ENCODE data around the gene ETV2.
"Not testable (repeated sequence)": the region's sequence is repeated elsewhere in the genome, so short reads cannot be mapped to it uniquely, and the experiment has no call there.

Gene ETV2

DNA sequence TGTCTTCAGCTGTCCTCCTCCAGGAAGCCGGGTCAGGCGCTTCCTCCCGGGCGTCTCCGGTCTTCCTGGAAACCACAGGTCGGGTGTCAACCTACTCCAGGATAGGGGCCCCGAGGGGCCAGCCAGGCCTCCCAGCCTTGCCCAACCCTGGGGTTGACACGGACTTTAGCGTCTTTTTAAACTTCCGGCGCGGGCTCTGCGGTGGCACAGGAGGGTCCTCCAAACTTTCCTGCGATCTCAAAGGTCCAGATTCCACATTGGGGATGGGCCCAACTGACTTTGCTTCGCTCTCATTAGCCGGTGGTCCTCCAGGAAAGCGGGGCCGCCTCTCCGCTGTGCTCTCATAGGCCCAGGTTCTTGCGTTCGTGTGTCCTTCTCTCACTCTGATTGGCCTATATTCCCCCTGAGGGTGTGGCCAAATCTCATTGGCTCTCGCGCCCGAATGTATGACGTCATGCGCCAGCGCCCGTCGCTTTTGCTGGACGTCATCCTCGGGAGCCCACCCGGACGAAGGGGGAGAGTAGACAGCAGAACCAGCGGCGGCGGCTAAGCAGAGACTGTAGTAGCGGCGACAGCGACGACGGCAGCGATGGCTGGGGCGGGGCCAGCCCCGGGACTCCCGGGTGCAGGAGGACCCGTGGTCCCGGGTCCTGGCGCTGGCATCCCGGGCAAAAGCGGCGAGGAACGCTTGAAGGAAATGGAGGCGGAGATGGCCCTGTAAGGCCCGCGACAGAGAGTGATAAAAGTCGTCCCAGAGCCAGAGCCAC, 12.8 kb upstream of the ETV2 start, which contains the start of gene RBM42:
TSS of gene RBM42 (plus strand) at position 472 of the 767 bp plus-strand sequence. CDS start at position 590, 118 bp downstream.
- DNase-seq (ENCODE audit: low read depth) = peak; percentile 99

DNA sequence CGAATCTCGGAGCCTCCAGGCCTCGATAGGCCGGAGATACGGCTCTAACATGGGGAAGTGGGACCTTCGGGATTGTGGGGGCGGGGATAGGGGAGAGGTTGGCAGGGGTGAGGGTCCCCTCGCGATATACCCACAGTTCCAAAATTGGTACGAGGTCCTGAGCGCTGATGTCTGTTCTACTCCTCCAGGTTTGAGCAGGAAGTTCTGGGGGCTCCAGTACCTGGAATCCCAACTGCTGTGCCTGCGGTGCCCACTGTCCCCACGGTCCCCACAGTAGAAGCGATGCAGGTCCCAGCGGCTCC, 12.3 kb upstream of the ETV2 start:
- no peak for DNase-seq (ENCODE audit: low read depth)

DNA sequence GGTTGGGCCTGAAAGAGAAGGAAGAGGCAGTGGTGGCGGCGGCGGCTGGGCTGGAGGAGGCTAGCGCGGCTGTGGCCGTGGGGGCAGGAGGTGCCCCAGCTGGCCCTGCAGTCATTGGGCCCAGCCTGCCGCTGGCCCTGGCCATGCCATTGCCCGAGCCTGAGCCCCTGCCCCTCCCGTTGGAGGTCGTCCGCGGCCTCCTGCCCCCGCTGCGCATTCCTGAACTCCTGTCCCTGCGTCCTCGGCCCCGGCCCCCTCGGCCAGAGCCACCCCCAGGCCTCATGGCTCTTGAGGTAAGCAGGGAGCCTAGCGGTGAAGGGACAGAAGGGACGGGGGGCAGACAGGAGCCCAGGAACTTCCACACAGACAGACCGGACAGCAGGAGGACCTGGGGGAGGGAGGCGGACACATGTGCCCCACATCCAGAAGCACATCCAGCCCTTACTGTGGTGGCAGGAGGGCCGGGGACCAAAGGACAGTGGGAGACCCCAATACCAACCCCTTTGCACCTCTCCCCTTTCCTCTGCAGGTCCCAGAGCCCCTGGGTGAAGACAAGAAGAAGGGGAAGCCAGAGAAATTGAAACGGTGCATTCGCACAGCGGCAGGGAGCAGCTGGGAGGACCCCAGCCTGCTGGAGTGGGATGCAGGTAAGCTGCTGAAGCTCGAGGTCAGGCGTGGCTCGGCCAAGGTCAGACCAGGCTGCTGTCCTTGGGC, 7.7 kb upstream of the ETV2 start:
- DNase-seq (ENCODE audit: low read depth) = no peak

DNA sequence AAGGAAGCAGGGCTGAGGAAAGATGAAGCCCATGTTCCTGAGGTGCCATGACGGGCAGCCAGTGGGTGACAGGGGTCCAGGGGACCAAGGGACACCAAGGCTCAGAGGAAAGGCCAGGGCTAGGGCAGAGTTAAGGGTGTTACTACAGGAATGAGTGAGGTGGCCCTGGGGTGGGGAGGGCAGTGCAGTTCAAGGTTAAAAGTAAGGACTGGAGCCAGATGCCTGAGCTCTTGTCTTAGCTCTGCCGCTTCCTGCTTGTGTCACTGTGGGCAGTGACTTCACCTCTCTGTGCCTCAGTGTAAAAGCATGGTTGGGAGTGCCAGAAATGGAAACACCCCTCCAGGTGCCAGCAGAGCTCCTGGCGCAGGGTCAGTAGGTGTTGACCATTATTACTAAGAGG, 4.9 kb upstream of the ETV2 start:
- DNase-seq (ENCODE audit: low read depth) = no peak

DNA sequence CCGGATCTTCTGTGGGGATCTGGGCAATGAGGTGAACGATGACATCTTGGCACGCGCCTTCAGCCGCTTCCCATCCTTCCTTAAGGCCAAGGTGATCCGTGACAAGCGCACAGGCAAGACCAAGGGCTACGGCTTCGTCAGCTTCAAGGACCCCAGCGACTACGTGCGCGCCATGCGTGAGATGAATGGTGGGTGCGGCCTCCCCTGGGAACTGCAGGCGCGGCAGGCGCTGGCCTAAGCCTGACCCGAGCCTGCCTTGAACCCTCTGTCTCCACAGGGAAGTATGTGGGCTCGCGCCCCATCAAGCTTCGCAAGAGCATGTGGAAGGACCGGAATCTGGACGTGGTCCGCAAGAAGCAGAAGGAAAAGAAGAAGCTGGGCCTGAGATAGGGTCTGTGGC, 4.4 kb upstream of the ETV2 start:
- no peak for DNase-seq (ENCODE audit: low read depth)

DNA sequence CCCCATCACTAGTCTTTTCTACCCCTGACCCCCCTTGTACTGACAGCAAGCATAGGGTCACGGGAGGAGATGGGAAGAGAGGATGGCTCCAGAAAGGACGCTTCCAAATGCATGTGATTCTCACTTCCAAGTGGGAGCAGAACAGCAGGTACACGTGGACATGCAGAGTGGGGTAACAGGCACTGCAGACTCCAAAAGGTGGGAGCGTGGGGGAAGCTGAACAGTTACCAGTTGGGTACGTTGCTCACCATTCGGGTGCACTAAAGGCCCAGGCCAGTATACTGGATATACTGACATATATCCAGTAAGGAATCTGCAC, 2.3 kb upstream of the ETV2 start:
- no peak for DNase-seq (ENCODE audit: low read depth)

DNA sequence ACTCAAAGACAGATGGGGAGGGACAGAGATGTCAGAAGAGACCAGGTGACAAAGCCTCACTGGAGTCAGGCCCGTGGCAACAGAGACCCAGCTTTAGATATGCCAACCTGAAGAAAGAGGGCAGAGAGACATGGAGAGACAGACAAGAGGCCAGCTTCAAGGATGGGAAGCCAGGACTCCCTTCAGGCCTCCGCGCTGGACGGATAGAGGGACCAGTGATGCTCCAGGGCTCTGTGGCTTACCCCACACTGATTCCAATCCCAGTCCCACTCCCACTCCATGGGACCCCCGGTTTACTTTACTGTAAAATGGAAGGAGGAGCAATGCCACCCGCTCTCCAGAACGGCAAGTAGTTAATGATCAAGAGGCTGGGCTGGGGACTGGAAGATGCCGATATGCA, 1.7 kb upstream of the ETV2 start:
- DNase-seq (ENCODE audit: low read depth) = no peak

DNA sequence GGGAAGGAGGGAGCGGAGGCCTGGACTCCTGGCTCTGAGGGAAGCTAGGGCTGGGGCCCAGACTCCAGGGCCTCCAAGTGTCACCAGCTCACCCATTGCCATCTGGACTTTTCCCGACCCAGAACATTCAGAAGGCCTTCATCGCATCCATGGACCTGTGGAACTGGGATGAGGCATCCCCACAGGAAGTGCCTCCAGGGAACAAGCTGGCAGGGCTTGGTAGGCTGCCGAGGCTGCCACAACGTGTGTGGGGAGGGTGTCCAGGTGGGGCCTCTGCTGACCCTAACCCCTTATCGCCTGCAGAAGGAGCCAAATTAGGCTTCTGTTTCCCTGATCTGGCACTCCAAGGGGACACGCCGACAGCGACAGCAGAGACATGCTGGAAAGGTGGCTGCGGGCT, 767 bp downstream of the ETV2 start:
- DNase-seq (ENCODE audit: low read depth) = no peak

DNA sequence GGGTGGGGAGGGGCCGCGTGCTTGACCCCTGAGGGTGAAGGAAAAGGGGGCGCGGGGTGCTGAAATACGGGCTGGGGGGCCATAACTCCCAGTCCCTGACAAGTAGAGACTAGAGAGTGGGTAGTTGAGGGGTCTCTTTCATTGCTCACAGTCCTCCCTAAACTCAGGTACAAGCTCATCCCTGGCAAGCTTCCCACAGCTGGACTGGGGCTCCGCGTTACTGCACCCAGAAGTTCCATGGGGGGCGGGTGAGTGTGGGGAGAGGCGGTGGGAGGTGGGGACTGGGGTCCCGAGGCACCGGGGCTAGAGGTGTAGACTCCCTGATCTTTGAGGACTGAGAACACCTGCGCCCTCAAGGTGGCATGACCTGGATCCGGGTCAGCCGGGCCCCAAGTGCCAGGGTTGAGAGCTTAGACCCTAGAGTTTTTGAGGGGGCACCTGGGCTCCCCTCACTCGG, 1.3 kb downstream of the ETV2 start:
- no peak for DNase-seq (ENCODE audit: low read depth)

DNA sequence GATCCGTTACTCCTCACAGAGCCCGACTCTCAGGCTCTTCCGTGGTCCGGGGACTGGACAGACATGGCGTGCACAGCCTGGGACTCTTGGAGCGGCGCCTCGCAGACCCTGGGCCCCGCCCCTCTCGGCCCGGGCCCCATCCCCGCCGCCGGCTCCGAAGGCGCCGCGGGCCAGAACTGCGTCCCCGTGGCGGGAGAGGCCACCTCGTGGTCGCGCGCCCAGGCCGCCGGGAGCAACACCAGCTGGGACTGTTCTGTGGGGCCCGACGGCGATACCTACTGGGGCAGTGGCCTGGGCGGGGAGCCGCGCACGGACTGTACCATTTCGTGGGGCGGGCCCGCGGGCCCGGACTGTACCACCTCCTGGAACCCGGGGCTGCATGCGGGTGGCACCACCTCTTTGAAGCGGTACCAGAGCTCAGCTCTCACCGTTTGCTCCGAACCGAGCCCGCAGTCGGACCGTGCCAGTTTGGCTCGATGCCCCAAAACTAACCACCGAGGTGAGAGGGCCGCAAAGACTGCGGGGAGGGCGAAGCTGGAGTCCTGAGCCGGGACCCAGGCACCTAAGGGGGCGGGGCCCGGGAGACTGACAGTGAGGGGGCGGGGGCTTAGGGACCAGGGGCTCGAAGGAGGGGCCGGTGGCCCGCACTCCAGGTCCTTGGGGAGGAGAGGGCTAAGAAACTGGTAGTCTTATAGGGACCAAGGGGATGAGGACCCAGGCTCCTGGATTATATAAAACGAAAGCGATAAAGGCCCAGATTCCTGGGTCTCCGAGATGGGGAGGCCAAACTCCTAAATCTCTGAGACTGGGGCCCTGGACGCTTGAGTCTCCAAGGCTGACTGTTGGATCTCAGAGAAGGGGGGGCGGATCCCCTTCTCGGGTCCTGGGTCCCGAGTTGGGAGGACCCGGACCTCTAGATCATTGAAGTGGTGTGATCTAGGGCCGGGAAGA, 2.0 kb downstream of the ETV2 start:
- peak; percentile 65 for DNase-seq (ENCODE audit: low read depth)

DNA sequence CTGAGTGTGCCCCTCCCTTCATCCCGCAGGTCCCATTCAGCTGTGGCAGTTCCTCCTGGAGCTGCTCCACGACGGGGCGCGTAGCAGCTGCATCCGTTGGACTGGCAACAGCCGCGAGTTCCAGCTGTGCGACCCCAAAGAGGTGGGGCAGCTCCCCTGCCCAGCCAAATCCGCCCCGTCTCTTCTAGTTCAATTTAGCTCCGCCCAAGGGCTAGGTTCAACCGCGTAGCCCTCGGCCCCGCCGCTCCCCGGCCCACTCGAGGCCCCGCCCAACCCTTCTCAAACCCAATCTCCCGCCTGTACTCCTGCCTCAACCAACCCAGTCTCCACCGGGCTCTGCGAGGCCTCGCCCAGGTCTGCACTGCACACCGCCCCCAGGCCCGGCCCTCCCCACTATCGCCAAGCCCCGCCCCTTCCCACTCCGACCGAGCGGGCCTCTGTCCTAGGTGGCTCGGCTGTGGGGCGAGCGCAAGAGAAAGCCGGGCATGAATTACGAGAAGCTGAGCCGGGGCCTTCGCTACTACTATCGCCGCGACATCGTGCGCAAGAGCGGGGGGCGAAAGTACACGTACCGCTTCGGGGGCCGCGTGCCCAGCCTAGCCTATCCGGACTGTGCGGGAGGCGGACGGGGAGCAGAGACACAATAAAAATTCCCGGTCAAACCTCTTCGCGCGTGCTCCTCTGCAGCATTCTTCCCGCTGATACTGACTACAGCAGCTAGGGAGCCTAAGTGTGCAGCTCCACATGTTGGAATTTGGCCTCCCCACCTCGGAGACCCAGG, 2.9 kb downstream of the ETV2 start:
- peak; percentile 93 for DNase-seq (ENCODE audit: low read depth)

DNA sequence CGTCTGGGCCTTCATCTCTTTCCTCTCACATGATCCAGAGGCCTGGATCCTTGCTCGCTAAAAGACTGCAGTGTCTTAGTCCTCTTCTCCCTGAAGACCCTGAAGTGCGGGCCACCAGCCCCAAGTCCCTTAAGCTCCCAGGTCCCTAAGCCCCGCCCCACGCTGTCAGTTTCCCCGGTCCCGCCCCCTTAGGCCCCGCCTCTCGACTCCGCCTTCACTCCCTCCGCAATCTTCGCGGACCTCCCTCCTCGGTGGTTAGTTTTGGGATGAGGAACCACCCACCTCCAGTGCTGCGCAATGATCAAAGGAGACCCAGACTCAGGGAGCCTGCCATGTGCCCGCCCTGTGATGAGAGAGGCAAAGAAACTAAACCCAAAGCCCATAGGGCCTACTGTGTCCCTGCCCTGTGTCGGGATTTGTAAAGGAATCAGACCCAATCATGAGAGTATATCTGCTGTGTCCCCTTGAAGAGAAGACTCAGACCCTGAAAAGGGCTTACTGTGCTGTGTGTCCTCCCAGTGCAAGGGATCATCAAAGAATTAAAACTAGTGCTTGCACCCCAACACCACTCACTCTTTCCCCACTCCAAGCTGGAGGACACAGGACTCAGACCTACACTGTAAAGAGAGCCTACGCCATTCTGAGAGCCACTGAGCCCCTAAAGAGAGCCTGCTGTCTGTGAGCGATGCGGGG, 3.6 kb downstream of the ETV2 start:
- DNase-seq (ENCODE audit: low read depth) = peak; percentile 28

DNA sequence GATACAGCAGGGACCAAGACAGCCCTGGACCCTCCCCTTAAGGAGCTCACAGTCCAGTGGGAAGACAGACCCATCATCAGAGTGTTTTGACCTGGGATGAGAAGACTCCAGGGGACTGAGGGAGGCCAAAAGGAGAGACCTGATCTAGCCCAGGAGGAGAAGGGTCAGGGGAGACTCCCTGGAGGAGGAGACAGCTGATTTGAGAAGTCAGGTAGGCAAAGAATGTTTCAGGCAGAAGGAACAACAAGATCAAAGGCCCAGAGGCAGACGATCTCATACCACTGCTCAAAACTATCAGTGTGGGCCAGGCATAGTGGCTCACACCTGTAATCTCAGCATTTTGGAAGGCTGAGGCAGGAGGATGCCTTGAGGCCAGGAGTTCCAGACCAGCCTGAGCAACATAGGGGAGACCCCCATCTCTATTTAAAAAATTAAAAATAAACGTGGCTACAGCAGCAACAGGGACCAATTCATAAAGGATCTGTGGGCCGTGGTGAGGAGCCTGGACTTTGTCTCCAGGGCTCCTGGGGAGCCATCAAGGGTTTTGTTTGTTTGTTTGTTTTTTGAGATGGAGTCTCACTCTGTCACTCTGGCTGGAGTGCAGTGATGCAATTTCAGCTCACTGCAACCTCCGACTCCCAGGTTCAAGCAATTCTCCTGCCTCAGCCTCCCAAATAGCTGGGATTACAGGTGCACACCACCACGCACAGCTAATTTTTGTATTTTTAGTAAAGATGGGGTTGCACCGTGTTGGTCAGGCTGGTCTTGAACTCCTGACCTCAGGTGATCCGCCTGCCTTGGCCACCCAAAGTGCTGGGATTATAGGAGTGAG, 4.4 kb downstream of the ETV2 start:
- no peak for DNase-seq (ENCODE audit: low read depth)

DNA sequence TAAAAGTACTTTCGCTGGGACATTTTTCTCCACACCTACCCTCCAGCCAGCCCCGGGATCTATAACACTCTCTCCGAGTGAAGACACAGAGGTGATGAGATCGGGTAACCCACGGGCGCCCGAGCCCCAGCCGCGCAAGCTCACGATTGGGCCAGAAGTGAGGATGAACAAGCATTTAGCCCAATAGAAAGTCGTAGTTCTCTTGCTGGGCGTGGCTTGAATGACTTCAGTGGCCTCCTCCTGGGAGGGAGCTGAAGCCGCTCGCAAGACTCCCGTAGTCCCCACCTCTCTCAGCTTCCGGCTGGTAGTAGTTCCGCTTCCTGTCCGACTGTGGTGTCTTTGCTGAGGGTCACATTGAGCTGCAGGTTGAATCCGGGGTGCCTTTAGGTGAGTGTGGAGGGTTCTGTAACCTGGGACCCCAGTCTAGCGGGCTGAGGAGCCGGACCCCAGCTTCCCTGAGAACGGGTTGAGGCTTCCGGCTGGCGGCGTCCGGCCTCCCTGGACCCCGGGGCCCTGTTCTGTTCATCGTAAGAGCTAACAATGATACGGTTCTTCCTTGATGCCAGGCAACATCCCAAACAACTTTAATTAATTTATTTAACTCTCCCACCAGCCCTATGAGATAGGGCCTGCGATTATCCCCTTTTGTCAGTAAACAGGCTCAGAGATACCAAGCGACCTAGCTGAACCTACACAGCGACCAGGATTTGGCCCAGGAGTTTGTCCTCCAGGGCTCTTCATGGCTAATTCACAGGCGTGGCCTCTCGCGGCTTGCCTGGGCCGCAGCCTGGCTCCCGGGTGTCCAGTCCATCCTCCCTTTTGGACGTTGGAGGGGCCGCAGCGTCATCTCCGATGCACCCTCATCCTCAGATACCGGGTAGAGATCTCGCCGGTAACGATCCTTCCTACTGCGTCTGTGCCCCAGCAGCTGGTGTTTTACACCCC, 6.7 kb downstream of the ETV2 start, which contains the start of gene COX6B1:
TSS of gene COX6B1 (plus strand) at position 307 of the 945 bp plus-strand sequence. CDS start 2,921 bp downstream, outside the sequence.
- DNase-seq (ENCODE audit: low read depth) = peak; percentile 97

DNA sequence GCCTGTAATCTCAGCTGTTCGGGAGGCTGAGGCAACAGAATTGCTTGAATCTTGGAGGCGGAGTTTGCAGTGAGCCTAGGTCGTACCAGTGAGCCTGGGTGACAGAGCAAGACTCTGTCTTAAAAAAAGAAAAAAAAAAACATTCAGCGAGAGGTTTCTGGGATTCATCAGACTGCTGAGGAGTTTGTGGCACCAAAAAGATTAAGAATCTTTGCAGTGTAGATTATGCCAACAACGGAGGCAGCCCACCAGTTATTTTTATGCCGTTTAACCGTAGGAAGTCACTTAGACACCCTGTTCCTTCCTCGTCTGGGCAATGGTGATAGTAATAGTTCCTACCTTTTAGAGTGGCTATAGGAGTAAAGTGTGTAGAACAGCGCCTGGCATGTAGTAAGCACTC, 9.0 kb downstream of the ETV2 start:
- no peak for DNase-seq (ENCODE audit: low read depth)

DNA sequence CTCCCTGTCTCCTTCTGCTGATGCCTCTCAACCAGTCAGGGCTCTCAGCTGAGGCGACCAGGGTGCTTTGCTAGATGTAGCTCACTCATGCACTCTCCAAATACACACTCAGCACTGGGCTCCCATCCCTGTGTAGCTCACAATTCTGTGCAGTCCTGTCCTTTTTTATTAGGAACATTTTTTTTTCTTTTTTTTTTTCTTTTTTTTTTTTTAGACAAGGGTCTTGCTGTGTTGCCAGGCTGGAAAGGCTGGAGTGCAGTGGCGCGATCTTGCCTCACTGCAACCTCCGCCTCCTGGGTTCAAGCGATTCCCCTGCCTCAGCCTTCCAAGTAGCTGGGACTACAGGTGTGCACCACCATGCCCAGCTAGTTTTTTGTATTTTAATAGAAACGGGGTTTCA, 13.3 kb downstream of the ETV2 start:
- not testable (repeated sequence) for DNase-seq (ENCODE audit: low read depth)

DNA sequence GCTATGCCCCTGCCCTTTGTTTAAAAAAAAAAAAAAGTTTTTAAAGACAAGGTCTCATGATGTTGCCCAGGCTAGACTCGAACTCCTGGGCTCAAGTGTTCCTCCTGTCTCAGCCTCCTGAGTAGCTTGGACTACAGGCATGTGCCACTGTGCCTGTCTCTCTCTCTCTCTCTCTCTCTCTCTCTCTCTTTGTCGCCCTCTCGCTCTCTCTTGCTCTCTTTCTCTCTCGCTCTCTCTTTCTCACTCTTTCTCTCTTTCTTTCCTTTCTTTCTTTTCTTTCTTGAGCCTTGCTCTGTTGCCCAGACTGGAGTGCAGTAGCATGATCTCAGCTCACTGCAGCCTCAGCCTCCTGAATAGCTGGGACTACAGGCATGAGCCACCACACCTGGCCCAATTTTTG, 14.1 kb downstream of the ETV2 start:
- DNase-seq (ENCODE audit: low read depth) = no peak

DNA sequence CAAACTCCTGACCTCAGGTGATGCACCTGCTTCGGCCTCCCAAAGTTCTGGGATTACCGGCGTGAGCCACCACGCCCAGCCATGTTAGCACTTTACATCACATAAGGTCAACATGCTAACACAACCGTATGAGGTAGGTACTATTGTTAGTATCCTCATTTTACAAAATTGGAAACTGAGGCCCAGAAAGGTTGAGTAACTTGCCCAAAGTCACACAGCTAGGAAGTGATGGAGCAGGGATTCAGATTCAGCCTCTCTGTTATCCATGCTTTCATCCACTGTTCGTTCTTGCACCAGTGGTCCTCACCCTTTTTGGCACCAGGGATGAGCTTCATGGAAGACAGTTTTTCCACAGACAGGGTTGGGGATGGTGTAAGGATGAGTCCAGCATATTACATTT, 15.2 kb downstream of the ETV2 start:
- no peak for DNase-seq (ENCODE audit: low read depth)

Measured in amniotic epithelial cell (primary cell).